IPS DF 6.9 (cell line): ENCODE results near the gene TBL2.
"Not testable (repeated sequence)": the region's sequence is repeated elsewhere in the genome, so short reads cannot be mapped to it uniquely, and the experiment has no call there.

ENCODE experiments used
- DNase-seq: peaks from one replicate; pipeline ENCODE4 v3.0.0-alpha.2; 2013; ENCODE audit warnings: low read depth, low spot score
- H3K27ac ChIP-seq: one replicate; pipeline ENCODE4 v1.5.1; 2013; ENCODE audit warnings: low read length, control low read depth
- H3K27me3 ChIP-seq: 2 replicates; pipeline ENCODE4 v1.6.1; 2013; ENCODE audit warnings: mild to moderate bottlenecking, low read length; ENCODE audit not compliant: control insufficient read depth, insufficient read depth
- H3K36me3 ChIP-seq: 2 replicates; pipeline ENCODE4 v1.6.1; 2013; ENCODE audit warnings: low read length; ENCODE audit not compliant: control insufficient read depth, insufficient read depth
- H3K4me1 ChIP-seq: 2 replicates; pipeline ENCODE4 v1.6.1; 2013; ENCODE audit warnings: low read length; ENCODE audit not compliant: control insufficient read depth, insufficient read depth
- H3K4me3 ChIP-seq: 2 replicates; pipeline ENCODE4 v1.5.1; 2013; ENCODE audit warnings: mild to moderate bottlenecking, low read length
- H3K9me3 ChIP-seq: 2 replicates; pipeline ENCODE4 v1.6.1; 2013; ENCODE audit warnings: low read length, inconsistent platforms; ENCODE audit not compliant: control insufficient read depth, insufficient read depth
- WGBS: extraction: QIAGEN DNeasy Blood & Tissue Kit; methylation state at CpG from one replicate; pipeline ENCODE4 v1.1.7; 2013; ENCODE audit warnings: mixed read lengths, missing lambda C conversion rate; ENCODE audit not compliant: insufficient read length, insufficient coverage; 5-methylcytosine and 5-hydroxymethylcytosine counted together

TBL2 gene

GRCh38 chr7:73533742-73534141, 44.6 kb downstream of the TBL2 start:
- H3K4me1 ChIP-seq = no peaks in the 10 kb centered on the region
- 0 out of 2 replicates have a peak, but pooled peaks cover 4% of the 10 kb centered on the region for H3K36me3 ChIP-seq
- no peaks in the 10 kb centered on the region for H3K9me3 ChIP-seq
- H3K27ac ChIP-seq = no peak overlapping the region
- no peaks in the 10 kb centered on the region for H3K27me3 ChIP-seq
- H3K4me3 ChIP-seq = no peak overlapping the region
- no peak for DNase-seq
- no CpG with 5 or more reads among the region's 9 CpGs for WGBS

DNA sequence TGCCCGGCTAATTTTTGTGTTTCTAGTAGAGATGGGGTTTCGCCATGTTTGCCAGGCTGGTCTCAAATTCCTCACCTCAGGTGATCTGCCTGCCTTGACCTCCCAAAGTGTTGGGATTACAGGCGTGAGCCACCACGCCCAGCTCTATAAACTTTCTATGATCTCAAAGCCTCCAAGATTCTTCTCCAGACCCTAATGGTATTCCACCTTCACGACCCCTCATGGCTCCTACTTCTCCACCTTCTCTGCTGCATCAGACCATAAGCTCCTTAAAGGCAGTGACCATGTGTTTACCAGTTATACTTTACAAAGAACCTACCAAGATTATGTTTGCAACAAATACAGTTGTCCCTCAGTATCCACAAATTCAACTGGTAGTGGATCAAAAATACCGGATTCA, 46.2 kb downstream of the TBL2 start:
- H3K4me3 ChIP-seq = no peak overlapping the region
- no peaks in the 10 kb centered on the region for H3K9me3 ChIP-seq
- H3K27me3 ChIP-seq = no peaks in the 10 kb centered on the region
- WGBS = no CpG with 5 or more reads among the region's 6 CpGs
- H3K36me3 ChIP-seq = 0 out of 2 replicates have a peak, but pooled peaks cover 4% of the 10 kb centered on the region
- DNase-seq = no peak
- no peaks in the 10 kb centered on the region for H3K4me1 ChIP-seq
- H3K27ac ChIP-seq = no peak overlapping the region

GRCh38 chr7:73530800-73531199, 47.6 kb downstream of the TBL2 start:
- H3K9me3 ChIP-seq = no peaks in the 10 kb centered on the region

DNA sequence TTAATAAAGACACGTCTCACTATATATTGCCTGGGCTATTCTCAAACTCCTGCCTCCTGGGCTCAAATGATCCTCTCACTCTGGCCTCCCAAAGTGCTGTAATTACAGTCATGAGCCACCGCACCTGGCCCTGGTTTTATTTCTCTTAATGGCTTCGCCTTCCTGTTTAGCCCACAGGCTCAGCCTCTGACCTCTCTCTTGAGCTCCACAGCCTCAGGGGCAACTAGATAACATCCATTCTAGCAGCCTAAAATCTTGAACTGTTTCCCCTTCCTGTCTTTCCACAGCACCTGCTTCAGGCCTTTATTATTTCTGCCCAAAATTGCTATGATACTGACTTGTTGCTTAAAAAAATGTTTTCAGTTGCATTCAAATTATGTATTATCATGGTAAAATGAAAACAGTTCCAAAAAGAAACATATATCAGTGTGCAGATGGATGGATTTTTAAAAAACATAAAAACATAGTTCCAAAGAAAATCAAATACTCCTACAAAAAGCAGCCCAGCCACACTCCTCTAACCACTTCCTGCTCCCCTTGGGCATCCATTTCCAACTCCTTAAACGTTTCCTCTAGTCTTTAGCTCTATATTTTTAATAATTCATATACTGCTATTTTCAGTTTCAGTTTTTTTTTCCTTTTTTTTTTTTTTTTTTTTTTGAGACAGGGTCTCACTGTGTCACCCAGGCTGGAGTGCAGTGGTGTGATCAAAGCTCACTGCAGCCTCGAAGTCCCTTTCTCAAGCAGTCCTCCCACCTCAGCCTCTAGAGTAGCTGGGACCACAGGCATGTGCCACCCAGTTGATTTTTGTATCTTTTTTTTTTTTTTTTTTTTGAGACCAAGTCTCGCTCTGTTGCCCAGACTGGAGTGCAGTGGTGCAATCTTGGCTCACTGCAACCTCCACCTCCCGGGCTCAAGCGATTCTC, 51.2 kb downstream of the TBL2 start:
- Histone ChIP-seq H3K4me1 (no peaks in the 10 kb centered on the region), H3K27ac (no peak overlapping the region), H3K9me3 (no peaks in the 10 kb centered on the region), H3K27me3 (no peaks in the 10 kb centered on the region), H3K36me3 (no peaks in the 10 kb centered on the region), H3K4me3 (no peak overlapping the region)
- no CpG with 5 or more reads among the region's 8 CpGs for WGBS
- DNase-seq = no peak

More at GRCh38 chr7:73530800-73531199, 47.6 kb downstream of the TBL2 start:
- DNase-seq = no peak
- no peak overlapping the region for H3K27ac ChIP-seq
- H3K36me3 ChIP-seq = no peaks in the 10 kb centered on the region
- H3K4me1 ChIP-seq = no peaks in the 10 kb centered on the region
- WGBS = no CpG with 5 or more reads among the region's 3 CpGs
- H3K4me3 ChIP-seq = no peak overlapping the region
- H3K27me3 ChIP-seq = no peaks in the 10 kb centered on the region

DNA sequence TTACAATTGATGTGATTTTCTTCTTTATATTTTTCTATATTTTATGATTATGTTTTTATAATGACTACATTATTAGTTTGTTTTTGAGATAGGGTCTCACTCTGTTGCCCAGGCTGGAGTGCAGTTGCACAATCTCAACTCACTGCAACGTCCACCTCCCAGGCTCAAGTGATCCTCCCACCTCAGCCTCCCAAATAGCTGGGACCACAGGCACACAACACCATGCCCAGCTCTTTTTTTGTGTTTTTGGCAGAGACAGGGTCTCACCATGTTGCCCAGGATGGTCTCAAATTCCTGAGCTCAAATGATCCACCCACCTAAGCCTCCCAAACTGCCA, 52.3 kb downstream of the TBL2 start:
- H3K4me1 ChIP-seq, H3K4me3 ChIP-seq, H3K27me3 ChIP-seq, H3K27ac ChIP-seq, H3K9me3 ChIP-seq, DNase-seq, H3K36me3 ChIP-seq: not testable (repeated sequence)
- WGBS = no CpG with 5 or more reads among the region's 1 CpG

DNA sequence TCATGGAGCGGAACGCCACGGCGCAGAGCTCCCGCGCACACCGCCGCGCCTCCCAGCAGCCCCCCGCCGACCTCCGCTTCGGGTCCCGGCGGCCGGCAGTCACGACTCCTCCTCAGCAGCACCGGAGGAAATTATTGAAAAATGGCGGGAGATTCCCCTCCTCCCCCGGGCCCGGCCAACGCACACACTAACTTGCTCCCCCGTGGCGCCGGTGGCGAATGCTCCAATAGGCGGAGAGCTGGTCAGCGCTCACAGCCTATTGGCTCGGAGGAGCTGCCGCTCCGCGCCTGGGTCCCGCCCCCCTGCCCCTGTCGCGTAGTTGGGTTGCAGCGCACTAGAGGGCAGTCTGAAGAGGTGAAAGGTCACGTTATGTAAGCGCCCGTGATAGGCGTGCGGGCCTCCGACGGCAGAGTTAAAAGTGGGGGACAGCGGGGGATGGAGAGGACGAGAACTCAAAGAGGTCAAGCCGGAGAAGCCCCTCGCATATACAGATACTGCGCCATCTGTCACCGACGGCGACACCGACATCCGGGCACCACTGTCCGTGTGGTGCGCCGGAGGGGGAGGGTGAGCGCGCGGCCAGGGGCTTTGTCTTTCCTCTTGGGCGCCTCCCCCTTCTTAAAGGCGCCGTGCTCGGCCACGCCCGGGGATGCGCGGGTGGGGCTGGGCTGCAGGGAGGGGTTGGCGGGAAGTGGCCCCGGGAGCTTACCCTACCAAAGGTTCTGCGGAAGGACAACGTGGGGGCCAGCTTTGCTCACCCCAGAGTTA, 56.1 kb downstream of the TBL2 start, which contains the start of gene BAZ1B:
Gene BAZ1B (minus strand): TSS at position 189 of the 768 bp plus-strand sequence. CDS start 360 bp downstream, outside the sequence.
- WGBS = no CpG with 5 or more reads among the region's 71 CpGs

DNA sequence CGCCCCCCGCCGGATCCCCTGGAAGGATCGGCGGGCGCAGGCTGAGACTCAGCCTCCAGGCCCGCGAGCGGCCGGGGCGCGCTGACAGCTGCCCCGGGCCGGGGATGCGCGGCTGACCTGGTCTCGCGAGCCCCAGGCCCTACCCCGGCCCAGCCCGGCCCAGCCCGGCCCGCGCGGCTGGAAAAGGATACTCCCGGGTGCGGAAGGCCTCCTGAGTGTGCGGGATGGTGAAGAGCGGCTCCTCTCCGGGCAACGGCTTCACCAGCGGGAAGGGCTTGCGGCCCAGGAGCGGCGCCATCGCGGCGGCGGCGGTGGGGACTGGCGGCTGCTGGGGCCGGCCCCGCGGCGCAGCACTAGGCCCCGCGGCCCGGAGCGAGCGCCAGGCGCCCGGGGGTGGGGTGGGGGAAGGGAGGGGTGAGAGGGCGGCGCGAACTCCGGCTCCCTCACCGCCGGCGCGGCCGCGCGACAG, 56.7 kb downstream of the TBL2 start:
- no CpG with 5 or more reads among the region's 62 CpGs for WGBS
- Histone ChIP-seq H3K4me3 (peak overlapping the region; percentile 98), H3K27me3 (no peaks in the 10 kb centered on the region), H3K4me1 (no peaks in the 10 kb centered on the region), H3K36me3 (no peaks in the 10 kb centered on the region), H3K9me3 (no peaks in the 10 kb centered on the region), H3K27ac (no peak overlapping the region)
- no peak for DNase-seq

More for the DNA sequence above, 56.1 kb downstream of the TBL2 start, which contains the start of gene BAZ1B:
- peak within 1 kb of the TSS; percentile 98 for H3K4me3 ChIP-seq
- DNase-seq = peak; percentile 88
- no peaks in the 10 kb centered on the region for H3K4me1 ChIP-seq
- H3K36me3 ChIP-seq = no peaks in the 10 kb centered on the region
- no peaks in the 10 kb centered on the region for H3K27me3 ChIP-seq
- H3K9me3 ChIP-seq = no peaks in the 10 kb centered on the region
- no peak within 1 kb of the TSS for H3K27ac ChIP-seq

DNA sequence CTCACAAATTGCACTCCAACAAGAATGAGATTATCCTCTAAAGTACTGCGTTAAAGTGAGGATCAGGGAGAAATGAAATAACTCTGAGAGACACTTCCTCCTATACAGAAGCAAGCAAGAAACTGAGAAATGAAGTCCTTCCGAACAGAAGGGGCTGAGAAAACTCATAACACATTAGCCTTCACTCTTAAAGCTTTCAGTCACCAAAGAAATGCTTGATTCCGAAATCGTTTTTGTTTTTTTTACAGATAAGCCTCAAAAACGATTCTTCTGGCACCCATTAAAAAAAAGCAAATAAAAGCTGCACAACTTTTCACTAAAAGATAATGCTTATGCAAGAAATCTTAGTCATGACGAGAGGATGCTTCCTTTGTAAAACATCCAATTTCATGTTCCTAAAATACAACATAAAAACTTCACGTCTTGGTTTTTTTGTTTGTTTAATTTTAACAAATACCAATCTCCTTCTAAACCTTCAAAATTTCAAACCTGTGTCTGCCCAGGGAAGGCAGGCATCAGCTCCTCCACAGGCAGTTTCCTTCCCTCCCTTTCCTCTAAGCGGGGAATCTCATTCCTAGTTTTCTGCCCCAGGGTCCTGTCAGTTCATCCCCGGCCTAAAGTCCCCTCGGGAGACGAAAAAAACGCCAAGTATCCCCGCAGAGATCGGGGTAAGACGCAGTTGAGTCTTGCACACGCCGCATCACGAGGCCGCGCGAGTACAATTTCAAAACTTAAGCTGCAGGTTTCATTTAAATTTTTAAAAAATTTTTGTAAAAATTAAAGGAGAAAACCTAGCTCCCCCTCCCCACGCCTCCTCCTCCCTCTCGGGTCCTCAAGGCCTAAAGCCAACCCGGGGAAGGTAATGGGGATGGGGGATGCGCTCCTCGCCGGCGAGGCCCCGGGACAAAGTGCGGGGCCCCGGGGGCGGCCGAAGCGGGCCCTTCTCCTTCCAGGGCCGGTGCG, 57.4 kb downstream of the TBL2 start:
- Histone ChIP-seq H3K36me3 (no peaks in the 10 kb centered on the region; the same call in 1 of the 2 replicates), H3K4me3 (peak overlapping the region; percentile 98), H3K9me3 (no peaks in the 10 kb centered on the region), H3K4me1 (no peaks in the 10 kb centered on the region), H3K27me3 (no peaks in the 10 kb centered on the region), H3K27ac (no peak overlapping the region)
- DNase-seq = no peak
- WGBS = no CpG with 5 or more reads among the region's 36 CpGs

GRCh38 chr7:73519867-73520672, 58.3 kb downstream of the TBL2 start:
- DNase-seq = no peak
- Histone ChIP-seq H3K4me1 (no peaks in the 10 kb centered on the region), H3K4me3 (no peak overlapping the region; the same call in 1 of the 2 replicates), H3K9me3 (no peaks in the 10 kb centered on the region), H3K36me3 (peaks cover 5% of the 10 kb centered on the region; the same call in 1 of the 2 replicates), H3K27me3 (no peaks in the 10 kb centered on the region), H3K27ac (no peak overlapping the region)
- WGBS = no CpG with 5 or more reads among the region's 18 CpGs
